ENCODE measurements around the gene PRKAR2B.
"Not testable (repeated sequence)": the region's sequence is repeated elsewhere in the genome, so short reads cannot be mapped to it uniquely, and the experiment has no call there.

PRKAR2B gene

DNA sequence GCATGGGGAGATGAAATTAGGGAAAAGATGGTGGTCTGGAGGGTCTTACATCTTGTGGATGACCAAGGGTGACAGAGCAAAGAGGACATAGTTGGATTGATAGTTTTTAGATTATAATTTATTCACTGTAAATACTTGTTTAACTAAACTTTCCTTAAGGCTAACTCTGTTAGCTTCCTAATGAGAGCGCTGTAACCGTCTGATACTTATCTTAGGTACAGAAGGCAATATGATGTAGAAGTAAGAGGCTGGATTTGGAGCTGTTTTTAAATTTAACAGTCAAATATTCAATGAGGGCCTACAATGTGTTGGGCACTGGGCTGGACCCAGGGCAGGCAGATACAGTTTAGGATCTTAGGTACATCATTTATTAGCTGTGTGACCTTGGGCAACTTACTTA is 36.0 kb downstream of the PRKAR2B start:
- Histone ChIP-seq H3K36me3 (ENCODE audit: control insufficient read depth, insufficient read depth, low read length) (no peaks in the 10 kb centered on the region), H3K4me3 (replicated peaks; ENCODE audit: low read depth, low read length) (no peak overlapping the region), H3K27me3 (replicated peaks; ENCODE audit: control insufficient read depth, insufficient read depth, low read length) (no peaks in the 10 kb centered on the region)
- DNase-seq (ENCODE audit: extremely low read depth, insufficient read length), result no peak
- TF ChIP-seq, protein P1, sequence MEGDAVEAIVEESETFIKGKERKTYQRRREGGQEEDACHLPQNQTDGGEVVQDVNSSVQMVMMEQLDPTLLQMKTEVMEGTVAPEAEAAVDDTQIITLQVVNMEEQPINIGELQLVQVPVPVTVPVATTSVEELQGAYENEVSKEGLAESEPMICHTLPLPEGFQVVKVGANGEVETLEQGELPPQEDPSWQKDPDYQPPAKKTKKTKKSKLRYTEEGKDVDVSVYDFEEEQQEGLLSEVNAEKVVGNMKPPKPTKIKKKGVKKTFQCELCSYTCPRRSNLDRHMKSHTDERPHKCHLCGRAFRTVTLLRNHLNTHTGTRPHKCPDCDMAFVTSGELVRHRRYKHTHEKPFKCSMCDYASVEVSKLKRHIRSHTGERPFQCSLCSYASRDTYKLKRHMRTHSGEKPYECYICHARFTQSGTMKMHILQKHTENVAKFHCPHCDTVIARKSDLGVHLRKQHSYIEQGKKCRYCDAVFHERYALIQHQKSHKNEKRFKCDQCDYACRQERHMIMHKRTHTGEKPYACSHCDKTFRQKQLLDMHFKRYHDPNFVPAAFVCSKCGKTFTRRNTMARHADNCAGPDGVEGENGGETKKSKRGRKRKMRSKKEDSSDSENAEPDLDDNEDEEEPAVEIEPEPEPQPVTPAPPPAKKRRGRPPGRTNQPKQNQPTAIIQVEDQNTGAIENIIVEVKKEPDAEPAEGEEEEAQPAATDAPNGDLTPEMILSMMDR (IDR thresholded peaks at IDR 0.05; ENCODE audit: insufficient read depth, low read length, poor library complexity, severe bottlenecking), result no peak

DNA sequence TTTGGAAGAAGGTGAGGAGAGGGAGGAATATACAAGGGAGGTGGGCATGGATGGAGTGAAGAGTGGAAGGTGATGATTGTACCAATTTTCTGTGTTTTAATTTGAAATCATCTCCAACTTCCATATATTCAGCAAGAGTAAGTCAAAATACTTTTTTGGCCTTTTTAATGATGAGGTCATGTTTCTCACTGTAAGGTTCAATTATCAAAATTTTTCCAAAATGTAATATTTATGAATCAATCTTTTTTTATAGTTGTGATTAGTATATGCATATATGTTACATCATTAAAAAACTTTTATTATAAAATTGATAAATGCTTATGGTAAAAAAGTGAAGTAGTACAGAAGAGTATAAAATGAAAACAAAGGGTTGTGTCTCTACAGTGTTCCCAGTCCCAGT is 40.7 kb downstream of the PRKAR2B start:
- H3K4me3 ChIP-seq (replicated peaks; ENCODE audit: low read depth, low read length), result no peak overlapping the region
- TF ChIP-seq, protein P1 (IDR thresholded peaks at IDR 0.05; ENCODE audit: insufficient read depth, low read length, poor library complexity, severe bottlenecking), result no peak
- no peak for DNase-seq (ENCODE audit: extremely low read depth, insufficient read length)

DNA sequence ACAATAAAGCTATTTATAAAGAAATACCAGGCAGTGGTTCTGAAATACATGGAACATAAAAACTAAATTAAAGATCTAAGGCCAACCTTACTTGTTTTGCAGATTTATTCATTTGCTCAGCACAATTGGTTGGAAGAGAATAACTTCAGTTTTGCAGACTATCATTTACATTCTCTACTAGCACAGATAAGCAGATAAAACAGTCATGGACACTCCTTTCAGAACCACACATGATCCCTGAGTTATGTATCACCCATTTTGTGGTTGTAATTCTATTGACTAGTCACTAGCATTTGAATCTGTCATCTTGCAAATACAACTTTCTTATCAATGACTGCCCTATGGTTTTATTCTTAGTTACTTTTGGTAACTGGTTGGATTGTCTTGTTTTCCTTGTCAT is 45.1 kb downstream of the PRKAR2B start:
- H3K4me3 ChIP-seq (replicated peaks; ENCODE audit: low read depth, low read length), result no peak overlapping the region
- DNase-seq (ENCODE audit: extremely low read depth, insufficient read length), result no peak
- no peaks in the 10 kb centered on the region for H3K36me3 ChIP-seq (ENCODE audit: control insufficient read depth, insufficient read depth, low read length)
- TF ChIP-seq, protein P1 (IDR thresholded peaks at IDR 0.05; ENCODE audit: insufficient read depth, low read length, poor library complexity, severe bottlenecking), result no peak
- H3K27me3 ChIP-seq (replicated peaks; ENCODE audit: control insufficient read depth, insufficient read depth, low read length), result no peaks in the 10 kb centered on the region

More for the DNA sequence above, 40.7 kb downstream of the PRKAR2B start:
- no peaks in the 10 kb centered on the region for H3K27me3 ChIP-seq (replicated peaks; ENCODE audit: control insufficient read depth, insufficient read depth, low read length)
- no peaks in the 10 kb centered on the region for H3K36me3 ChIP-seq (ENCODE audit: control insufficient read depth, insufficient read depth, low read length)

DNA sequence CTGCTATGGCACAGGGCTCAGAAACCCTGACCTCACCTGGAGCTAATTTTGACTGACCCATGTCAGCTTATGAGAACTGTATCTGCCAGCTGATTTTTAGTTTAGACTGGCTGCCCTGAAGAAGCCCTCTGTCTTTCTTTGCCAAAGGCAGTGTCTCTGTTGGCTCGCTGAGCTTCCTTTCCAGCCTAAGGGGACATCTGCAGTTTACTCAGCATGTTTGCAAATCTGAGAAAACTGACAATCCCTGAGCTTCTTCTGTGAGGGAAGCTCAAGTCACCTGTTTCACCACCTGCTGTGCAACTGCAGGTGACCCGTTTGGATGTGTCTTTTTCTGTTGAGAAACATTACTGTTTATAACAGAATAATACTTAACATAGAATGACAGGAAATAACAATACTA is 46.0 kb downstream of the PRKAR2B start:
- Histone ChIP-seq H3K27me3 (replicated peaks; ENCODE audit: control insufficient read depth, insufficient read depth, low read length) (no peaks in the 10 kb centered on the region), H3K36me3 (ENCODE audit: control insufficient read depth, insufficient read depth, low read length) (no peaks in the 10 kb centered on the region), H3K4me3 (replicated peaks; ENCODE audit: low read depth, low read length) (no peak overlapping the region)
- TF ChIP-seq, protein P1 (IDR thresholded peaks at IDR 0.05; ENCODE audit: insufficient read depth, low read length, poor library complexity, severe bottlenecking), result no peak
- DNase-seq (ENCODE audit: extremely low read depth, insufficient read length), result no peak

DNA sequence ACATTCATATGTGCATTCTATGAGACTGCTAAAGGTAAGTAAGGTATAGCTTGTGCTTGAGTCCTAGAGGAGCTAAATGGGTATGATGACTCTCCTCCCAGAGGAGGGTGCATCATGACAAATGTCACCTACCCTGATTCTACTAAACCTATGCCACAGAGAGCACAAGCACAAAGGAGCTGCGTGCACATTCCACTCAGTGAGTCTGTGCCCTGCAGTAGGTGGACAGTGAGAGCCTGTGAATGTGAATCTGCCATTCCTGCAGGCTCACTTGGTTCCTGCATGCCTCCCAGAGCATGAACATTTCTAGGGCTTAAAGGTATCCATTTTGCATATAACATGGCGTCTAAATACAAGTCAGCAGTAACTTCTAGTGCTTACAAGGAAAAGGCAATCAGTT is 46.8 kb downstream of the PRKAR2B start:
- H3K4me3 ChIP-seq (replicated peaks; ENCODE audit: low read depth, low read length), result no peak overlapping the region
- H3K36me3 ChIP-seq (ENCODE audit: control insufficient read depth, insufficient read depth, low read length), result no peaks in the 10 kb centered on the region
- no peak for DNase-seq (ENCODE audit: extremely low read depth, insufficient read length)
- no peaks in the 10 kb centered on the region for H3K27me3 ChIP-seq (replicated peaks; ENCODE audit: control insufficient read depth, insufficient read depth, low read length)
- TF ChIP-seq, protein P1 (IDR thresholded peaks at IDR 0.05; ENCODE audit: insufficient read depth, low read length, poor library complexity, severe bottlenecking), result no peak

DNA sequence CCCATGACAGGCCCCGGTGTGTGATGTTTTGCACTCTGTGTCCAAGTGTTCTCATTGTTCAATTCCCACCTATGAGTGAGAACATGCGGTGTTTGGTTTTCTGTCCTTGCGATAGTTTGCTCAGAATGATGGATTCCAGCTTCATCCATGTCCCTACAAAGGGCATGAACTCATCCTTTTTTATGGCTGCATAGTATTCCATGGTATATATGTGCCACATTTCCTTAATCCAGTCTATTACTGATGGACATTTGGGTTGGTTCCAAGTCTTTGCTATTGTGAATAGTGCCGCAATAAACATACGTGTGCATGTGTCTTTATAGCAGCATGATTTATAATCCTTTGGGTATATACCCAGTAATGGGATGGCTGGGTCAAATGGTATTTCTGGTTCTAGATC is 49.2 kb downstream of the PRKAR2B start:
- H3K36me3 ChIP-seq (ENCODE audit: control insufficient read depth, insufficient read depth, low read length), result not testable (repeated sequence)

DNA sequence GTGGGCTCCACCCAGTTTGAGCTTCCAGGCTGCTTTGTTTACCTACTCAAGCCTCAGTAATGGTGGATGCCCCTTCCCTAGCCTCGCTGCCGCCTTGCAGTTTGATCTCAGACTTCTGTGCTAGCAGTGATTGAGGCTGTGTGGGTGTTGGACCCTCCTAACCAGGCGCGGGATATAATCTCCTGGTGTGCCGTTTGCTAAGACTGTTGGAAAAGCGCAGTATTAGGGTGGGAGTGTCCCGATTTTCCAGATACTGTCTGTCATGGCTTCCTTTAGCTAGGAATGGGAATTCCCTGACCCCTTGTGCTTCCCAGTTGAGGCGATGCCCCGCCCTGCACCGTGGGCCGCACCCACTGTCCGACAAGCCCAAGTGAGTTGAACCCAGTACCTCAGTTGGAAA is 54.6 kb downstream of the PRKAR2B start:
- not testable (repeated sequence) for H3K36me3 ChIP-seq (ENCODE audit: control insufficient read depth, insufficient read depth, low read length); DNase-seq (ENCODE audit: extremely low read depth, insufficient read length); H3K4me3 ChIP-seq (replicated peaks; ENCODE audit: low read depth, low read length); H3K27me3 ChIP-seq (replicated peaks; ENCODE audit: control insufficient read depth, insufficient read depth, low read length)

More for the DNA sequence above, 49.2 kb downstream of the PRKAR2B start:
- H3K27me3 ChIP-seq (replicated peaks; ENCODE audit: control insufficient read depth, insufficient read depth, low read length); DNase-seq (ENCODE audit: extremely low read depth, insufficient read length); H3K4me3 ChIP-seq (replicated peaks; ENCODE audit: low read depth, low read length): not testable (repeated sequence)
